Renal cortical epithelial cell (primary cell): ENCODE data around the gene PGM5. TPM values are rescaled to one million over a fixed set of nuclear protein-coding genes. Genes with fewer than 3 reads are reported as not detected.
A peak's percentile ranks its signal among the peaks of the same experiment; 100 is the strongest.

Source experiments
- DNase-seq: peaks from one replicate; pipeline ENCODE4 v3.0.0-alpha.2; 2011; ENCODE audit warnings: low read depth
- total RNA-seq: library from RNA; depleted of rRNA; stranded (reverse); fragments of >200 nt; gene quantifications from 2 replicates; pipeline ENCODE4 v1.2.3, GENCODE V29; 2014

The PGM5 gene
- total RNA-seq, 1 donor from 2014 or later = 0.55 TPM

DNA sequence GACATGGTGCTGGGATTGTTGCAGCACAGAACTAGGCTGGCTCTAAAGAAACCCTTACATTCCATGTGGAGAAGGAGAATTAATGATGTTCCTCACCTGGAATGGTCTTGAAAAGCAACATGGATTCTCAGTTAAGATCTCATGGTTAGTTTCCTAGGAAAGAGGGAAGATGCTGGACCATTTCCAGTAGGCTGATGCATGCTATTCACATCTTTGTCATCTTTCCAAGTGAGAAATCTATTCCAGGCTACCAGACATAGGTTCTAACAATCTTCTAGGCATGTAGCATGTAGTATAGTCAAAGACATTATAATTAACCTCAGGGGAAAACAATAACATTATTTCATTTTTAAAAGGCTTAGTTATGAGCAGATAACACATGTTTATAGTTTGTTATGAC lies 139.9 kb downstream of the PGM5 start:
- DNase-seq = no peak

DNA sequence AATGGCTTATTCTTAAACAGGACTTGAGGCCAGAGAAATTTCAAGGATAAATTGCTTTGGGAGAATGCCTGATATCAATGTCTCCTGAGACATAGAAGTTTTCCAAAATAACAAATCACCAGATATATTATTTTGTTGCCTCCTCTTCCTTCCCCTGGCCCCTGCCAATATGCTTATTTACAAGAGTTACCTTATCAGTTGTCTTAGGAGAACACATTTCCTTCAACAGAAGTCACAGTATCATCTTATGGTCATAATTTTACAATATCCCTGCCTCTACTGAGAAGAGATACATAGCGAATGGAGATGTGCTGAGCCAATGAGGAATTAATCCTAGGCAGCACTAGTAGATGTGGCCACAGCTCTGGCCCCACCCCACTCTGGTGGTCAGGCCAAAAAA lies 141.2 kb downstream of the PGM5 start:
- DNase-seq = no peak

DNA sequence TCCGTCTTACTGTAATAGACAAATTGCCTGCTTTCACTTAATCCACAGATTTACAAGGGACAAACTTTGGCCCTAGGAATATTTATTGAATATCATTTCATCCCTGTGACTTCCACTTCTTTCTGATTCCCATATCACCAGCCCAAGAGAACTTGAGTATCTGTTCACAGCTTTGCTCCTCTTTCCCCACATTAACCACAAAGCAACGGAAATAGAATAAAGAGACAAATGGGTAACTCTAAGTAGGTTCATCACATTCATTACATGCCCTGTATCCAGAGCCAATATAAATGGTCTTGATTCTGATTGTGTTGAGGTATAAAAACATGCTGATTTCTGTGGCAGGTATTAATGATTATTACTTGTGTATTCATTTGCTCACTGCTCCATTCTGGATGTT lies 142.4 kb downstream of the PGM5 start:
- DNase-seq = no peak

GRCh38 chr9:68500457-68501381 lies 144.3 kb downstream of the PGM5 start:
- DNase-seq = peak; percentile 93

- no peak for DNase-seq
Measured at GRCh38 chr9:68502279-68502678, 145.9 kb downstream of the PGM5 start.

DNA sequence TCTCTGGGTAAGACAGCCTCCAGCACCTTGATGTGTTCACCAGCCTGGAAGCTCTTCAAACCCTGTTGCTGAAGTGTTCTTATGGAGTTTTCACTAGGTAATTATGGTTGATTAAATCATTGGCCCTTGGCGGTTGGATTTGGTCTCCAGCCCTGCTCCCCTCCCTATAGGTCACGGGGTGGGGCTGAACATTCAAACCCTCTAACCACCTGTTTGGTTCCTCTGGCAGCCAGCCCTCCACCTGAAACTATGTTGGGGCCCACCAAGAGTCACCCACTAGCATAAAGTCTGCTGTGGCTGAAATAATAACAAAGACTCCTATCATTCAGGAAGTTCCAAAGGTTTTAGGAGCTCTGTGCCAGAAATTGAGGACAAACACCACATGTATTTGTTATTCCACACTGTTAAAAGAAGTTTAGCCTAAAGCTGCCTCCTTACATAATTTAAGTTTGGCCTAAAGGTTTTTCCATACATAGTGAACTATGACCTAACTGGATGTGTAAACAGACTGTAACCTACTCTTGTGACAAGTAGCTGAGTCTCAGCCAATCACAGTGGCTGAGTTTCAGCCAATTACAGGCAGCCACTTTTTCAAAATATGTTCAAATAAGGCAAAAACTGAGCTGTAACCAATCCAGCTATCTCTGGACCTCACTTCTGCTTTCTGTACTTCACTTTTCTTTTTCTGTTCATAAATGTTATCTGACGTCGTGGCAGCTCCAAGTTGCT lies 149.4 kb downstream of the PGM5 start:
- no peak for DNase-seq

DNA sequence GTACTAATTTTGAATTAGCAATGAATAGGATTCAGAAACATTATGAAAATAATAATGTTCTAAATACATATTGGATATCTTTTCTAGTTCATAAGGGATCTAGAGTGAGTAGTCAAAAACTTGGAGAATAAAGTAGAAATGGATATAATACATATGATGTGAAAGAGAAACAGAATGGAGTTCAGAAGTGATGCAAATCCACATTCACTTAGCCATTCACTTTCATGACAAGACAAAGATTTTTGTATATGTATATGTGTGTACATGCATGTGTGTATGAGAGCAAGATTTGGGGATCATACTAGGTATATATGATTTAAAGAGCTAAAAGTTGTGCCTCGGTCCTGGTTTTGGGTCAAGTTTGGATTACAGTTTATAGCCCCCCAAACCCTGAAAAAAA lies 150.1 kb downstream of the PGM5 start:
- DNase-seq = no peak

- peak; percentile 45 for DNase-seq
Measured at GRCh38 chr9:68507130-68507805, 150.9 kb downstream of the PGM5 start.

- no peak for DNase-seq
Measured at GRCh38 chr9:68507806-68508145, 151.4 kb downstream of the PGM5 start.

GRCh38 chr9:68508547-68508946 lies 152.1 kb downstream of the PGM5 start:
- peak; percentile 84 for DNase-seq

GRCh38 chr9:68509689-68510088 lies 153.3 kb downstream of the PGM5 start:
- DNase-seq = no peak

GRCh38 chr9:68513385-68513784 lies 157.0 kb downstream of the PGM5 start:
- DNase-seq = no peak

DNA sequence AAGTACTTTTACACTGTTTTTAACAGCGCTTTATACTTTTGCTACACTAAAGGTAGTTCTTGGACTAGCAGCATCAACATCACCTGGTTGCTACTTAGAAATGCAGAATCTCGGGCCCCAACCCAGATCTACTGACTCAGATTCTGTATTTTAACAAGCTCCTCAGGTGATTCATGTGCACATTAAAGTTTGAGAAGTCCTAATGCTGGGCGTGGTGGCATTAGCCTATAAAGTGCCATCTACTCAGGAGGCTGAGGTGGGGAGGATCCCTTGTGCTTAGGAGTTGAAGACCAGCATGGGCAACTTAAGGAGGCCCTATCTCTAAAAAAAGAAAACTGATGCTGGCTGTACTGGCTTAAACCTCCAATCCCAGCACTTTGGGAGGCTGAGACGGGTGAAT lies 157.6 kb downstream of the PGM5 start:
- no peak for DNase-seq

DNA sequence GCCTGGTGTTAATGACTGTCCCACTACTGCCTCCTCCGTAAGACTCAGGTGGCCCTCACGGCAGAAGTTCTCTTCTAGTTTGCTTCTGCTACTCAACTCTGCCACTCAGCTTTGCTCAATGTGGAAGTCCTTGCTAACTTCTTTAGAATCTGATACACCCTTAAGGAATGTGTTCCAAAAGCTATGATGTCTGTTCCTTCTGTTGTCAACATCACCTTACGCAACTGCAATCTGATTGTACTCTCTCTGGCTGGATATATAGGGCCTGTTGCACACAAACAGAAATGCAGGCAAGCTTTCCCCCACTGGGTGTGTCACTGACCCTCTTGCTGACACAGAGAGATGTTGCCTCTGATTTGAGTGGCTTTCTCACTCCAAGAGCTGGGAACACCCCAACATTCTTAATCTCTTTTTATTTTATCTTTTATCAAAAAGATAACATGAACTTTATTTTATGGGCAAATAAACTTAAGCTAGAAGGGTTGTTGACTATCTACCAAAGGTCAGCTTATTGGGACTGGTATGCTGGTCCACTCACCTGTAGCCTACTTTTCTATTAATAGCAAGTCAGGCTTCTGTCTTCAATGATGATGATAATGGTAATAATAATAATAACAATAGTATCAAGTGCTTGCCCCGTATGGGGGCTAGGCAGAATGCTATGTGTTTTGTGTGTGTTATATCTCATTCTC lies 159.1 kb downstream of the PGM5 start:
- peak; percentile 95 for DNase-seq

GRCh38 chr9:68522131-68522530 lies 165.7 kb downstream of the PGM5 start:
- no peak for DNase-seq

GRCh38 chr9:68522954-68523353 lies 166.5 kb downstream of the PGM5 start:
- DNase-seq = no peak

- DNase-seq = no peak
Measured at GRCh38 chr9:68523367-68523936, 167.0 kb downstream of the PGM5 start.

DNA sequence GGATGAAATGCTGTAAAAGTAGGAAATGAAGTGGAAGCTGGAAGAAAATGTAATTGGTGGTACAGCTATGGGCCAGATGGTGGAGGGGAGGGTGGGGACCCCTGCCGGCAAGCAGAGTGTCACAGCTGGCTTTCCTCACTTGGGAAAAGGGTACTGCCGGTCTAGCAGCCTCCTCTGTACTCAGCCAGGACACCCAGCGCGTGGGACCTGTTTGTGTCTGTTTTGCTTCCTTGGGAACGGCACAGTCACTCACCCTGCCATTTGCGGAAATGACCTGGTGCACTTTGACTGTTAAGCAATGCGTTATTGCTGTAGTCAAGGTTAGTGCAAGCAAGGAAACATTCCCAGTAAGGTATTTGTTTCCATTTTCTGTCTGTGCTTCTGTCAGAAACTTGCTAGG lies 174.2 kb downstream of the PGM5 start:
- DNase-seq = peak; percentile 96

GRCh38 chr9:68532131-68532530 lies 175.7 kb downstream of the PGM5 start:
- DNase-seq = no peak

GRCh38 chr9:68533678-68534077 lies 177.3 kb downstream of the PGM5 start:
- peak; percentile 79 for DNase-seq

- no peak for DNase-seq
Measured at GRCh38 chr9:68536876-68537615, 180.6 kb downstream of the PGM5 start.
